Naive thymus-derived CD4-positive, alpha-beta T cell (primary cell): ENCODE results near the gene AQP11. TPM values are rescaled to one million over a fixed set of nuclear protein-coding genes. Genes with fewer than 3 reads are reported as not detected.

Experiments used
- ATAC-seq: fragments of 150-1000 bp; cut with Tn5 transposase; 2 replicates; pipeline ENCODE4 v1.10.0; 2021; ENCODE audit warnings: mild to moderate bottlenecking, moderate library complexity
- CTCF ChIA-PET: fragments of 350-600 bp; sonication (Branson Sonifier 250); formaldehyde crosslinking; loops from one replicate; lab custom pipeline; 2021; ENCODE audit warnings: antibody characterized with exemption; lab: Charles Lee
- POLR2A ChIA-PET: fragments of 350-600 bp; sonication (Branson Sonifier 250); formaldehyde crosslinking; loops from one replicate; lab custom pipeline; 2021; ENCODE audit warnings: antibody characterized with exemption, inconsistent platforms; lab: Charles Lee
- DNase-seq, 9 donors: peaks; one replicate each; pipeline versions ENCODE4 v3.0.0 to v3.0.0-alpha.2; 2020 to 2022; ENCODE audit warnings: mixed read lengths in 1 of 9
- H3K27ac ChIP-seq: one replicate; pipeline ENCODE4 v1.7.0; 2013; ENCODE audit warnings: mild to moderate bottlenecking, low read depth, low read length, moderate library complexity
- H3K27me3 ChIP-seq, 2 donors: one replicate each; pipeline ENCODE4 v1.7.0; 2013; ENCODE audit warnings: low read length in 2 of 2, mild to moderate bottlenecking in 2 of 2, moderate library complexity in 2 of 2; ENCODE audit not compliant: control insufficient read depth in 2 of 2, insufficient read depth in 2 of 2
- H3K36me3 ChIP-seq, 3 experiments: 1 replicate in 2 of 3; 2 replicates in 1 of 3; pipeline ENCODE4 v1.7.0; 2013; ENCODE audit warnings: low read length in 3 of 3, mild to moderate bottlenecking in 3 of 3, moderate library complexity in 1 of 3; ENCODE audit not compliant: insufficient read depth in 3 of 3, control insufficient read depth in 2 of 3
- H3K4me1 ChIP-seq, 2 donors: one replicate each; pipeline ENCODE4 v1.7.0; 2013; ENCODE audit warnings: low read length in 2 of 2, mild to moderate bottlenecking in 2 of 2, moderate library complexity in 1 of 2; ENCODE audit not compliant: control insufficient read depth in 2 of 2, insufficient read depth in 2 of 2
- H3K4me3 ChIP-seq: 2 replicates; pipeline ENCODE4 v1.7.0; 2013; ENCODE audit warnings: mild to moderate bottlenecking, low read length
- H3K9me3 ChIP-seq, 3 experiments: 1 replicate in 2 of 3; 2 replicates in 1 of 3; pipeline ENCODE4 v1.7.0; 2013; ENCODE audit warnings: low read length in 3 of 3; ENCODE audit not compliant: control insufficient read depth in 2 of 3
- H3K27ac Mint-ChIP-seq, 9 donors: one replicate each; pipeline ENCODE4 v1.8.0; 2020 to 2022; ENCODE audit warnings: mixed read lengths in 9 of 9, mild to moderate bottlenecking in 8 of 9, moderate library complexity in 5 of 9, inconsistent platforms in 2 of 9
- H3K27me3 Mint-ChIP-seq, 5 donors: one replicate each; pipeline ENCODE4 v1.8.0; 2021 to 2022; ENCODE audit warnings: mixed read lengths in 5 of 5, mild to moderate bottlenecking in 1 of 5
- H3K36me3 Mint-ChIP-seq, 5 donors: one replicate each; pipeline ENCODE4 v1.8.0; 2020 to 2022; ENCODE audit warnings: mixed read lengths in 5 of 5, mild to moderate bottlenecking in 3 of 5, inconsistent platforms in 1 of 5
- H3K4me1 Mint-ChIP-seq, 7 donors: one replicate each; pipeline ENCODE4 v1.8.0; 2020 to 2022; ENCODE audit warnings: mixed read lengths in 7 of 7, mild to moderate bottlenecking in 3 of 7, inconsistent platforms in 1 of 7
- H3K4me3 Mint-ChIP-seq, 10 donors: one replicate each; pipeline ENCODE4 v1.8.0; 2020 to 2022; ENCODE audit warnings: mild to moderate bottlenecking in 10 of 10, mixed read lengths in 10 of 10, moderate library complexity in 6 of 10, inconsistent platforms in 2 of 10
- H3K9me3 Mint-ChIP-seq, 11 donors: one replicate each; pipeline ENCODE4 v1.8.0; 2020 to 2022; ENCODE audit warnings: mixed read lengths in 11 of 11, mild to moderate bottlenecking in 4 of 11, inconsistent platforms in 1 of 11, moderate library complexity in 1 of 11
- intact Hi-C, 2 donors: fragments of 100-400 bp; cut with micrococcal nuclease; formaldehyde crosslinking; loops; one replicate each; pipeline ENCODE4 v1.15.1; 2023
- polyA plus RNA-seq, 2 donors: library from polyadenylated mRNA; unstranded; fragments of 300-500 nt; fragmentation: Illumina TruSeq; gene quantifications; one replicate each; pipeline ENCODE4 v1.2.3, GENCODE V29; 2021
- total RNA-seq, 6 experiments: library from RNA in 5 of 6; stranded (reverse) in 5 of 6; gene quantifications; 1 replicate in 5 of 6; 2 replicates in 1 of 6; pipeline ENCODE4 v1.2.3 and lab custom pipeline; 2021 to 2026

The AQP11 gene
- total and polyA plus RNA-seq, 7 experiments from 2014 or later, result 0.27 to 1.1 (median 0.78) TPM; not detected in 1

GRCh38 chr11:77590194-77590782 lies 535 bp downstream of the AQP11 start:
- H3K4me1 Mint-ChIP-seq, result peaks cover 14 to 18% (median 15%) of the 10 kb centered on the region in 7 donors
- H3K27ac ChIP-seq, result no peak overlapping the region
- intact Hi-C loops, result no loop called here
- CTCF ChIA-PET, result no interaction called here
- peaks cover 0 to 5% of the 10 kb centered on the region in 2 donors for H3K4me1 ChIP-seq
- DNase-seq, result peak in 4 of 9 donors; percentile 10 to 31 (median 16)
- H3K4me3 ChIP-seq, result peak overlapping the region; percentile 64
- peaks cover 11 to 19% (median 14%) of the 10 kb centered on the region in 5 donors for H3K27me3 Mint-ChIP-seq
- ATAC-seq, result peak; percentile 28
- peaks cover 0 to 3% of the 10 kb centered on the region in 2 donors for H3K27me3 ChIP-seq
- no peaks in the 10 kb centered on the region for H3K36me3 Mint-ChIP-seq
- H3K9me3 Mint-ChIP-seq, result peaks cover 0 to 1% (median 0%) of the 10 kb centered on the region in 11 donors
- H3K27ac Mint-ChIP-seq, result peak overlapping the region in 7 of 9 donors; percentile 11 to 71 (median 58)
- no peaks in the 10 kb centered on the region for H3K9me3 ChIP-seq
- POLR2A ChIA-PET, result interaction anchor here (0.6 kb wide), 1 partner anchor 534 kb away, joined by 3 read pairs; no protein-coding TSS in a partner anchor
- H3K4me3 Mint-ChIP-seq, result peak overlapping the region; percentile 77 to 96 (median 94)
- H3K36me3 ChIP-seq, result no peaks in the 10 kb centered on the region

- Histone ChIP-seq H3K36me3 (no peaks in the 10 kb centered on the region), H3K4me1 (peaks cover 0 to 5% of the 10 kb centered on the region in 2 donors), H3K4me3 (no peak overlapping the region), H3K27ac (no peak overlapping the region), H3K27me3 (no peaks in the 10 kb centered on the region), H3K9me3 (no peaks in the 10 kb centered on the region)
- H3K9me3 Mint-ChIP-seq, result peaks cover 0 to 1% (median 0%) of the 10 kb centered on the region in 11 donors
- intact Hi-C loops, result no loop called here
- no peak overlapping the region for H3K4me3 Mint-ChIP-seq
- no peak for DNase-seq
- H3K27me3 Mint-ChIP-seq, result peaks cover 0 to 10% (median 0%) of the 10 kb centered on the region in 5 donors
- ChIA-PET POLR2A (no interaction called here), CTCF (no interaction called here)
- H3K36me3 Mint-ChIP-seq, result no peaks in the 10 kb centered on the region
- H3K27ac Mint-ChIP-seq, result no peak overlapping the region
- no peak for ATAC-seq
- peaks cover 14 to 18% (median 15%) of the 10 kb centered on the region in 7 donors for H3K4me1 Mint-ChIP-seq
Measured at GRCh38 chr11:77592727-77593126, 3.0 kb downstream of the AQP11 start.

- Histone ChIP-seq H3K36me3 (no peaks in the 10 kb centered on the region), H3K27ac (no peak overlapping the region), H3K4me3 (no peak overlapping the region), H3K27me3 (no peaks in the 10 kb centered on the region), H3K4me1 (peaks cover 0 to 3% of the 10 kb centered on the region in 2 donors), H3K9me3 (no peaks in the 10 kb centered on the region)
- ChIA-PET CTCF (no interaction called here), POLR2A (no interaction called here)
- H3K27me3 Mint-ChIP-seq, result peaks cover 0 to 8% (median 0%) of the 10 kb centered on the region in 5 donors
- no peaks in the 10 kb centered on the region for H3K36me3 Mint-ChIP-seq
- peaks cover 0 to 1% (median 0%) of the 10 kb centered on the region in 11 donors for H3K9me3 Mint-ChIP-seq
- ATAC-seq, result no peak
- intact Hi-C loops, result no loop called here
- H3K4me1 Mint-ChIP-seq, result peaks cover 11 to 17% (median 12%) of the 10 kb centered on the region in 7 donors
- no peak for DNase-seq
- peak overlapping the region in 1 of 9 donors; percentile 9 for H3K27ac Mint-ChIP-seq
- H3K4me3 Mint-ChIP-seq, result no peak overlapping the region
Measured at GRCh38 chr11:77593883-77594282, 4.1 kb downstream of the AQP11 start.

- DNase-seq, result no peak
- CTCF ChIA-PET, result no interaction called here
- H3K36me3 Mint-ChIP-seq, result peaks cover 0 to under 1% (median 0%) of the 10 kb centered on the region in 5 donors
- H3K27ac Mint-ChIP-seq, result no peak overlapping the region
- POLR2A ChIA-PET, result no interaction called here
- no peak for ATAC-seq
- H3K36me3 ChIP-seq, result no peaks in the 10 kb centered on the region
- H3K9me3 Mint-ChIP-seq, result no peaks in the 10 kb centered on the region
- H3K4me1 Mint-ChIP-seq, result peaks cover 0 to 4% (median 0%) of the 10 kb centered on the region in 7 donors
- no peak overlapping the region for H3K4me3 Mint-ChIP-seq
- H3K9me3 ChIP-seq, result no peaks in the 10 kb centered on the region
- no peaks in the 10 kb centered on the region for H3K27me3 Mint-ChIP-seq
- no peaks in the 10 kb centered on the region for H3K4me1 ChIP-seq
- no peak overlapping the region for H3K27ac ChIP-seq
- no peak overlapping the region for H3K4me3 ChIP-seq
- intact Hi-C loops, result no loop called here
- H3K27me3 ChIP-seq, result no peaks in the 10 kb centered on the region
Measured at GRCh38 chr11:77596626-77597025, 6.9 kb downstream of the AQP11 start.

- Histone ChIP-seq H3K36me3 (no peaks in the 10 kb centered on the region), H3K27me3 (no peaks in the 10 kb centered on the region), H3K4me3 (no peak overlapping the region), H3K4me1 (no peaks in the 10 kb centered on the region), H3K9me3 (no peaks in the 10 kb centered on the region), H3K27ac (no peak overlapping the region)
- H3K27ac Mint-ChIP-seq, result no peak overlapping the region
- intact Hi-C loops, result no loop called here
- H3K27me3 Mint-ChIP-seq, result no peaks in the 10 kb centered on the region
- no peak overlapping the region for H3K4me3 Mint-ChIP-seq
- H3K9me3 Mint-ChIP-seq, result no peaks in the 10 kb centered on the region
- H3K36me3 Mint-ChIP-seq, result peaks cover 0 to 7% (median 0%) of the 10 kb centered on the region in 5 donors
- ChIA-PET CTCF (no interaction called here), POLR2A (no interaction called here)
- DNase-seq, result no peak
- peaks cover 0 to 4% (median 0%) of the 10 kb centered on the region in 7 donors for H3K4me1 Mint-ChIP-seq
- ATAC-seq, result no peak
Measured at GRCh38 chr11:77598195-77598594, 8.4 kb downstream of the AQP11 start.

- no peak overlapping the region for H3K4me3 Mint-ChIP-seq
- H3K4me1 Mint-ChIP-seq, result peaks cover 0 to 4% (median 0%) of the 10 kb centered on the region in 7 donors
Measured at GRCh38 chr11:77602381-77603088, 12.8 kb downstream of the AQP11 start.

More at GRCh38 chr11:77602381-77603088, 12.8 kb downstream of the AQP11 start:
- no peaks in the 10 kb centered on the region for H3K27me3 ChIP-seq
- Mint-ChIP-seq H3K27ac (no peak overlapping the region), H3K36me3 (peaks cover 0 to 7% (median 0%) of the 10 kb centered on the region in 5 donors), H3K9me3 (no peaks in the 10 kb centered on the region), H3K27me3 (no peaks in the 10 kb centered on the region)
- H3K4me1 ChIP-seq, result no peaks in the 10 kb centered on the region
- no peak overlapping the region for H3K27ac ChIP-seq
- H3K4me3 ChIP-seq, result no peak overlapping the region
- CTCF ChIA-PET, result interaction anchor here (0.6 kb wide), 1 partner anchor 15 kb away, joined by 3 read pairs; no protein-coding TSS in a partner anchor
- intact Hi-C loops, result no loop called here
- no peaks in the 10 kb centered on the region for H3K9me3 ChIP-seq
- peaks cover 0 to 11% (median 0%) of the 10 kb centered on the region in 3 experiments for H3K36me3 ChIP-seq
- POLR2A ChIA-PET, result no interaction called here
- DNase-seq, result no peak
- ATAC-seq, result no peak
